Fibroblast of skin of right quadriceps (primary cell): Measurements from ENCODE around the gene EPB41L2.
A peak's percentile ranks its signal among the peaks of the same experiment; 100 is the strongest.
"Not testable (repeated sequence)": the region's sequence is repeated elsewhere in the genome, so short reads cannot be mapped to it uniquely, and the experiment has no call there.

Source experiments
- DNase-seq: peaks from one replicate; pipeline ENCODE4 v3.0.0-alpha.2; 2013

The EPB41L2 gene

DNA sequence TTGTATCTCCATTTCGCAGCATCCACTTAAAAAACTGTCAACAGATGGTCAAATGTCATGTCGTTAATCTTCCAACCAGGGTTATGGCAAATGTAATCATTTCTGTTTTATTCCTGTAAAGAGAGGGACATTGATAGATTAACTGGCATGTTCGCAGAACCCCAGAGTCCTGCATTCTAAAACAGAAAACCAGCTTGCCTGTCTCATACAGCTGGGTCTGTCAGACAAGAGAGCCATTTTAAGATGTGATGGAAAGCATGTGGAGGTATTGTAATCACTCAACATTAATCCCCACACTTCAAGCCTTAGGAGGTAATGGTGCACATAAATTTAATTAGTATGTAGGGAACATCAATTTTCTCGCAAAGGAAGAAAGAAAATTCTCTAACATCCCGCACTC is 231.4 kb downstream of the EPB41L2 start:
- DNase-seq, result no peak

- no peak for DNase-seq
Observed at GRCh38 chr6:130829333-130829910, 233.6 kb downstream of the EPB41L2 start.

DNA sequence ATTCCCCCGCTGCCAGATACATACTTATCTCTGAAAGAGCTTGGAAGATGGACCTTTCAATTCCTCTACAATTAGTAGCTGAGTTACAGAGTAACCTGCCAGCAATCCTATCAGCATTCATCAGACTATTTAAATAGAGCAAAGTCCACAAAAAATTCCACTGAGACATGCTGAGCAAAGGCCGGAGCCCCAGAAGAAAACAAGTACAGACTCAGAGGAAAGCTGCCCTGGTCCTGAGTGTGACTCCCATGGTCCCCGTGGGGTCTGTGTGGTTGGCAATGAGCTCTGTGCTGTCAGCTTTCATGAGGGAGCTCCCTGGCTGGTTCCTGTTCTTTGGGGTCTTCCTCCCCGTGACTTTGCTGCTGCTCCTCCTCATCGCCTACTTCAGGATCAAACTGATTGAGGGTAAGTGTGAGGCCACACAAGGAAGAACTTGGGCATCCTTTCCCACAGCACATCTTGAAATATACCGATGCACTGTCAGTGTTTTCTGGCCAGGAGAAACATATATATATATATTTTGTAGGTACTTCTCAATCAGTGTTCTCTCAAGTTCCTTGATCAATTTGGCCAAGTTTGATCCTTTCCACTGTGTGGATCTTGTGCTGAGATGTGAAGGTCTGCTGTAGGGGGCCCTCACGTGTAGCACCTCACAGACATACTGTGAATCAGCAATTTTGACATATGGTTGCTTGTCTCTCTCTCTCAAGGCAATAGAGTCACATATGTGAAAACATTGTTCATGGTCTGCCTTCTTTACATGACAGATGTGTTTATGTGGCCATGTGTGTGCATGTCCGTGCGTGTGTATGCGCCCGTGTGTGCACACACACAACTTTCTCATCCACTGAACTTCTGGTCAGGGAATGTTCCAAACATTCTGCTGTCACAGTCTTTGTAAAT is 235.5 kb downstream of the EPB41L2 start, which contains the start of gene SMLR1:
Gene SMLR1 (plus strand): TSS at position 160 of the 903 bp plus-strand sequence. CDS start 8 bp downstream, at position 168.
- no peak for DNase-seq

DNA sequence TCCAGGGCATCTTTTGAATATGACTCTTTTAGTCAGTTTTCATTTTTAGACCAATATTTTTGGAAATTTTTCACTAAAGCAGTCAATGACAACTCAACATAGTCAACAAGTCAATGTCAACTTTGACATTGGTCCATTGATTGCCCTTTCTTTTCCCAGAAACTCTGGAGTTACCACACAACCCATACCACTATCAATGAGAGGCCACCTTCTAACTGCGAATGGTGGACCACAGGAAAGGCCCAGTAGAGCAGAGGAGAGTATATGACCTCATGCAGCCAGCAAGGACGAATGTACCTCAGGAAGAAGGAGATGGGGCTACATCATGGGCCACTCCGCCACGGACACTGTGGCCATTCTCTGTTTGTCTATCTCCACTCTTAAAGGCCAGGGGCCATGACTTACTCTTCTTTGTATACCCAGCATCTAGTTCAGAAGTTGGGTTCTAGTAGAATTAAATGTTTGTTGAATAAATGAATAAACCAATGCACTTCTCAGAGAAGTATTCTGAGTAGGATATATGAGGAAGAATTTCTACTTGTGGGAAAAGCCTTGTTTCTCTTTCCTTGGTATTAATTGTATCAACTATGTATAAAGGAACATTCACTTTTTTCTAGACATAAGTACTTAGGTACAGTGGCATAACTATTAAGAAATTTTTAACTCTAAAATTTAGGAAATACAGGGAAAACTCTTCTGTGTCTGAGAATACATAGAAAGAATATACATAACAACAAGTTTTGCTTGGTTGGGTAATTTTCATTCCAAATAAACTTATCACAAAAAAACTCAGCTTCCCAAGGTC is 236.4 kb downstream of the EPB41L2 start:
- DNase-seq, result no peak

- DNase-seq, result no peak
Observed at GRCh38 chr6:130825772-130826441, 237.1 kb downstream of the EPB41L2 start.

DNA sequence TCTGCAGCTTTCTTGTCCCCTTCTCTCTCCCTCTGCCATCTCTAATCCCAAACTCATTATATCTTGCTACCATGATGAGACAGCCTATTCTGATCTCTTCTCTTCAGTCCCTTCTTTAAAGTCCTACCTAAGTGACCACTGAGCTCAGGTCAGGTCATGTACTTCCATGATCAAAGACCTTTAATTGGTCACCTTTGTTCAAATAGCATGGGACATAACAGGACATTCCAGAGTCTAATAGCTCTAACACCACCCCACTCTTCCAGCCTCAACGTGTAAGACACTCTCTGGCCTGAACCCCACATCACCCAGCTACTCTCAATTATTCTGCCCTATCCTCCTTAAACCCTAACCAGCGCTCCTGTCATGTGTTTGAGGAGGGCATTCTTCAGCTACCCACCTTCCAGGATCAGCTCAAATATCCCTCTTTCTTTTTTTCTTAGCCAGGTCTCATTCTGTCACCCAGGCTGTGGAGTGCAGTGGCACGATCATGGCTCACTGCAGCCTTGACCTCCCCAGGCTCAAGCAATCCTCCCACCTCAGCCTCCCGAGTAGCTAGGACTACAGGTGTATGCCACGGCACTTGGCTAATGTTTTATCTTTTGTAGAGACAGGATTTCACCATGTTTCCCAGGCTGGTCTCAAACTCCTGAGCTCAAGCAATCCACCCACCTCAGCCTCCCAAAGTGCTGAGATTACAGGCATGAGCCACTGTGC is 237.9 kb downstream of the EPB41L2 start:
- DNase-seq, result no peak

DNA sequence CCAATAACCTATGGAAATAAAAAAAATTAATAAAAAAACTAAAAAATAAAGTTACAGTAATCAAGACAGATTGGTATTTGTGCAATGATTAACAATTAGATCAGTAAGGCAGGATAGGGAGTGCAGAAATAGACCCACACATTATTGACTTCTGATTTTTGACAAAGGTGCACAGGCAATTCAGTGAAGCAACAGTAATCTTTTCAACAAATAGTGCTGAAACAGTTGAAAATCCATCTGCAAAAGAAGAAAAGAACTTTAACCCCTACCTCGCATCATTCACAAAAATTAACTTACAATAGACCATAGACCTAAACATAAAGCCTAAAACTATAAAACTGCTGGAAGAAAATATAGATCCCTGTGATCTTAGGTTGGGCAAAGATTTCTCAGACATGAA is 240.3 kb downstream of the EPB41L2 start:
- DNase-seq, result no peak

GRCh38 chr6:130815200-130816071 is 247.6 kb downstream of the EPB41L2 start:
- DNase-seq, result no peak

DNA sequence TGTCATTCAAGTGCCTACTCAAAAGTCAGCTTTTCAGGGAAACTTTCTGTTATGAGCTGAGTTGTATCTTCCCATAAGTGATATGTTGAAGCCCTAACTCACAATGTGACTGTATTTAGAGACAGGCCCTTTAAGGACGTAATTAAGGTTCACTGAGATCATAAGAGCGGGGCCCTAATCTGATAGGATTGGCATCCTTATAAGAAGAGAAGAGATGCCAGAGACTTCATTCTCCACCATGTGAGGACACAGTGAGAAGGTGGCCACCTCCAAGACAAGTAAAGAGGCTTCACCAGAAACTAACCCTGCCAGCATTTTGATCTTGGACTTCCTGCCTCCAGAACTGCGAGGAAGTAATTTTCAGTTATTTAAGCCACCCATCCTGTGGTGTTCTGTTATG is 248.5 kb downstream of the EPB41L2 start:
- DNase-seq, result no peak

GRCh38 chr6:130811932-130812331 is 251.1 kb downstream of the EPB41L2 start:
- DNase-seq, result no peak

- DNase-seq, result peak; percentile 53
Observed at GRCh38 chr6:130810307-130811030, 252.6 kb downstream of the EPB41L2 start.

GRCh38 chr6:130801368-130801767 is 261.7 kb downstream of the EPB41L2 start:
- not testable (repeated sequence) for DNase-seq

DNA sequence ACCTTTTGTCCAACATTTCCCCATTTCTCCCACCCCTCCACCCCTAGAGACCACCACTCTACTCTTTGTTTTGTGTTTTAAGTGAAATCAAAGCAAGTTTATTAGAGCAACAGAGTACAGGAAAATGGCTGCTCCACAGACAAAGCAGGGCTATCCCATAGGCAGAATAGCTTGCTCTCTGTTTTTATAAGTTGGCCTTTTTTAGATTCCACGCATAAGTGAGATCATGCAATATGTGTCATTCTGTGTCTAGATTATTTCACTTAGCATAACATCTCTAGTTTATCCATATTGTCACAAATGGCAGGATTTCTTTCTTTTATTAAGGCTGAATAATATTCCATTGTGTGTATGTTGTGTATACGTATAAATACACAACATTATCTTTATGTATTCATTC is 266.0 kb downstream of the EPB41L2 start:
- no peak for DNase-seq

- peak; percentile 91 for DNase-seq
Observed at GRCh38 chr6:130796313-130796905, 266.6 kb downstream of the EPB41L2 start.

- DNase-seq, result no peak
Observed at GRCh38 chr6:130794738-130795137, 268.3 kb downstream of the EPB41L2 start.

GRCh38 chr6:130794010-130794697 is 268.9 kb downstream of the EPB41L2 start:
- DNase-seq, result no peak
